ENCODE measurements around the gene CASP4. TPM values are rescaled to one million over a fixed set of nuclear protein-coding genes. Genes with fewer than 3 reads are reported as not detected.
A peak's percentile ranks its signal among the peaks of the same experiment; 100 is the strongest.

CASP4 gene
- total and polyA plus RNA-seq, 10 donors = 98.1 to 309 (median 132) TPM

DNA sequence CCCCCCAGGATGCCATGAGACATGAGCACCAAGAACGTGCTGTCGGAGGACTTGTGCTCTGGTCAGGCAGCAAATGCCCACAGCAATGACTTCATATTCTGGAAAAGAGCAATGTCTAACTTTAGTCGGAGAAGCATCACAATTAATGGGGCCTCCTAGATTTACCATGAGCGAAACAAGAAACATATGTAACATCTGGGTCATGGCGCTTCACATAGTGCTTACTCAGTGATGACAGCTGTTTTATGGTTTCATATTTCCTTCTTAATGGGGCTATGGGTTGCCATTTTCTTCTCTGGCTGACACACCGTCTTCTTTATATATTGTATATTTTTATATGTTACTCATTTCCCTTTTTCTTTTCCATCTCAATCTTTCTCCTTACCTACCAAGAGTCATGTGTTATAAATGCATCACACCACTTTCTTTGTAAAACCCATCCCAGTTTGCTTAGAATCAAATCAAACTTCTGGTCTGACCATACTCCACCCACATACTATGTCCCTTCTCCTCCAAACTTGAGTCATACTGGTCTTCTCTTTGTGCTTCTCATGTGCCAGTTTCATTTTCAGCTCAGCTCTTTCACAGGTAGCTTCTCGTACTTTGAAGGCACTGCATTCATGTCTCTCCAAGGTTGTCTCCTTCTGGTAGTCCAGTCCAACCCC is 60.7 kb downstream of the CASP4 start:
- H3K36me3 ChIP-seq = peaks cover 0 to 28% (median 0%) of the 10 kb centered on the region in 6 donors
- intact Hi-C loops (cut with DNase I; ENCODE audit: low total_unique reads) = no loop called here
- no peak overlapping the region for H3K4me3 ChIP-seq
- TF ChIP-seq, protein P1, sequence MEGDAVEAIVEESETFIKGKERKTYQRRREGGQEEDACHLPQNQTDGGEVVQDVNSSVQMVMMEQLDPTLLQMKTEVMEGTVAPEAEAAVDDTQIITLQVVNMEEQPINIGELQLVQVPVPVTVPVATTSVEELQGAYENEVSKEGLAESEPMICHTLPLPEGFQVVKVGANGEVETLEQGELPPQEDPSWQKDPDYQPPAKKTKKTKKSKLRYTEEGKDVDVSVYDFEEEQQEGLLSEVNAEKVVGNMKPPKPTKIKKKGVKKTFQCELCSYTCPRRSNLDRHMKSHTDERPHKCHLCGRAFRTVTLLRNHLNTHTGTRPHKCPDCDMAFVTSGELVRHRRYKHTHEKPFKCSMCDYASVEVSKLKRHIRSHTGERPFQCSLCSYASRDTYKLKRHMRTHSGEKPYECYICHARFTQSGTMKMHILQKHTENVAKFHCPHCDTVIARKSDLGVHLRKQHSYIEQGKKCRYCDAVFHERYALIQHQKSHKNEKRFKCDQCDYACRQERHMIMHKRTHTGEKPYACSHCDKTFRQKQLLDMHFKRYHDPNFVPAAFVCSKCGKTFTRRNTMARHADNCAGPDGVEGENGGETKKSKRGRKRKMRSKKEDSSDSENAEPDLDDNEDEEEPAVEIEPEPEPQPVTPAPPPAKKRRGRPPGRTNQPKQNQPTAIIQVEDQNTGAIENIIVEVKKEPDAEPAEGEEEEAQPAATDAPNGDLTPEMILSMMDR (IDR thresholded peaks at IDR 0.05 in 8 of 11, conservative IDR thresholded peaks at IDR 0.05 in 3 of 11) = no peak
- TF ChIP-seq POLR2AphosphoS5 (IDR thresholded peaks at IDR 0.05) (no peak), POLR2A (IDR thresholded peaks at IDR 0.05) (no peak)
- H3K27me3 ChIP-seq (replicated peaks in 1 of 7) = no peaks in the 10 kb centered on the region
- no peak for DNase-seq
- no peaks in the 10 kb centered on the region for H3K9me3 ChIP-seq
- H3K4me1 ChIP-seq = peaks cover 0 to 9% (median 0%) of the 10 kb centered on the region in 6 donors
- WGBS, 5 donors = 74 to 82% (median 79%) methylated on average over 7 of the region's 7 CpGs
- peak overlapping the region in 1 of 8 donors; percentile 16 for H3K27ac ChIP-seq

DNA sequence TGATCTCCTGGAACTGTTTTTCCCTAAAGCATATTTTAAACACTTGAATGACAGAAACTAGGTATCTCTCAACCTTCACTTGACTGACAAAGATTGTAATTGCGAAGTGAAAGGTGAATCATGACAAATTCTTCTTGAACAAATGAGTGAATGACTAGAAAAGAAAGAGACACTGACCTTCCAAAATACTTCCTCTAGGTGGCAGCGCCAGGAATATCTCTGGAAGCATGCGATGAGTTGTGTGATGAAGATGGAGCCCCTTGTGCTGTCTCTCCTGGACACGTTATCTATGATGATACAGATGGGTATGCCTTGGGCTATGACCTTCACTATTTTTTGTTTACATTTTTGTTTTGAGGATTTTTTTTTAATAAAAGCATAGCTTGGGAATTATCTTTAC is 63.1 kb downstream of the CASP4 start:
- intact Hi-C loops (cut with DNase I; ENCODE audit: low total_unique reads) = no loop called here
- WGBS, 5 donors = 91 to 97% (median 95%) methylated on average over 4 of the region's 4 CpGs
- no peak overlapping the region for H3K27ac ChIP-seq
- H3K27me3 ChIP-seq (replicated peaks in 1 of 7) = no peaks in the 10 kb centered on the region
- no peaks in the 10 kb centered on the region for H3K9me3 ChIP-seq
- H3K4me3 ChIP-seq = no peak overlapping the region
- no peak for DNase-seq
- peaks cover 0 to 34% (median 0%) of the 10 kb centered on the region in 6 donors for H3K36me3 ChIP-seq
- TF ChIP-seq POLR2A (IDR thresholded peaks at IDR 0.05) = no peak
- TF ChIP-seq, protein P1 (IDR thresholded peaks at IDR 0.05 in 8 of 11, conservative IDR thresholded peaks at IDR 0.05 in 3 of 11) = no peak
- TF ChIP-seq POLR2AphosphoS5 (IDR thresholded peaks at IDR 0.05) = no peak
- peaks cover 0 to 7% (median 0%) of the 10 kb centered on the region in 6 donors for H3K4me1 ChIP-seq

DNA sequence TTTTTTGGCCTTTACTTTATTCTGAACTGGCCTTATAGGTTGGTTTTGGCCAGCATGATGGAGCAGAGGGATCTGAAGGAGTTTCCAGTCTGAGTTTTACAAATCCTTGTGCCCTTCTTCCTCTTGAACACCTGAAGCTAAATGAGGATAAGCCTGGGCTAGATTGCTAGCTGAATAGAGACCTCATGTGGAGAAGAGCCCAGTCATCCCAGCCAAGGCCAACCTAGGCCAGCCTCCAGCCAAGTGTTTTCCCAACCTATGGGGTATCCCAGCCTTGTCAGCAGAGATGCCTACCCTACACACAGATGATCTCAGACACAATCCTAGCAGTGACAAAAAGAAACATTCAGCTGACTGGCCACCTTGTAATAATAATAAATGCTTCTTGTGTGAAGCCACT is 69.1 kb downstream of the CASP4 start:
- TF ChIP-seq, protein P1 (IDR thresholded peaks at IDR 0.05 in 8 of 11, conservative IDR thresholded peaks at IDR 0.05 in 3 of 11) = no peak
- no peak for TF ChIP-seq POLR2AphosphoS5 (IDR thresholded peaks at IDR 0.05)
- TF ChIP-seq POLR2A (IDR thresholded peaks at IDR 0.05) = no peak
- DNase-seq = no peak
- H3K27ac ChIP-seq = peak overlapping the region in 7 of 8 donors; percentile 70 to 83 (median 72)
- H3K4me1 ChIP-seq = peaks cover 0 to 33% (median 17%) of the 10 kb centered on the region in 6 donors
- intact Hi-C loops (cut with DNase I; ENCODE audit: low total_unique reads) = no loop called here
- H3K27me3 ChIP-seq (replicated peaks in 1 of 7) = no peaks in the 10 kb centered on the region
- peaks cover 0 to 6% (median 0%) of the 10 kb centered on the region in 6 donors for H3K36me3 ChIP-seq
- no peak overlapping the region for H3K4me3 ChIP-seq
- no peaks in the 10 kb centered on the region for H3K9me3 ChIP-seq

DNA sequence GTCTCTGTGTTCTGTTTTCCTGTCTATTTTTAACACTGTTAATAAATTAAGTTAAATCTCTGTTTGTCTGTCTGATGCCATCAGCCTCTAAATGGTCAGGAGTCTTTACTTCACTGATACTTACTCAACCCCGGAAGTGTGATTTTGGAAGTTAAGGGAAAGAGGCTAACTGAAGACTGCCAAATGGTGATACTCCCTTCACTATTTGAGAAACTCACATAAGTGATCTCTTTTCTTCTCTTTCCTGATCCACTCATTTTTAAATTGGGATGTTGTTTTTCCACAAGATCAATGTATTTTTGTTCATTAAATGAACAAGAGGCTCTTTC is 69.7 kb downstream of the CASP4 start:
- peak overlapping the region; percentile 32 to 83 (median 72) for H3K27ac ChIP-seq
- TF ChIP-seq, protein P1 (IDR thresholded peaks at IDR 0.05 in 8 of 11, conservative IDR thresholded peaks at IDR 0.05 in 3 of 11) = no peak
- TF ChIP-seq POLR2A (IDR thresholded peaks at IDR 0.05) (no peak), POLR2AphosphoS5 (IDR thresholded peaks at IDR 0.05) (no peak)
- WGBS, 5 donors = 34 to 74% (median 44%) methylated on average over 1 of the region's 1 CpG
- intact Hi-C loops (cut with DNase I; ENCODE audit: low total_unique reads) = no loop called here
- no peak for DNase-seq
- no peaks in the 10 kb centered on the region for H3K27me3 ChIP-seq (replicated peaks in 1 of 7)
- H3K4me3 ChIP-seq = peak overlapping the region in 2 of 8 donors; percentile 30 to 34
- no peaks in the 10 kb centered on the region for H3K9me3 ChIP-seq
- peaks cover 0 to 6% (median 0%) of the 10 kb centered on the region in 6 donors for H3K36me3 ChIP-seq
- peaks cover 0 to 33% (median 17%) of the 10 kb centered on the region in 6 donors for H3K4me1 ChIP-seq
